Endothelial cell (in vitro differentiated cells): ENCODE data around the gene CEP76. TPM values are rescaled to one million over a fixed set of nuclear protein-coding genes. Genes with fewer than 3 reads are reported as not detected.

Source experiments
- DNase-seq: peaks from one replicate; pipeline ENCODE4 v3.0.0; 2021; ENCODE audit warnings: low spot score
- H3K27ac Mint-ChIP-seq: one replicate; pipeline ENCODE4 v1.8.0; 2021; ENCODE audit warnings: mixed read lengths, inconsistent platforms; ENCODE audit not compliant: unreplicated experiment
- H3K27me3 Mint-ChIP-seq: one replicate; pipeline ENCODE4 v1.8.0; 2021; ENCODE audit warnings: mild to moderate bottlenecking, moderate library complexity, mixed read lengths, inconsistent platforms; ENCODE audit not compliant: unreplicated experiment
- H3K36me3 Mint-ChIP-seq: one replicate; pipeline ENCODE4 v1.8.0; 2021; ENCODE audit warnings: mild to moderate bottlenecking, low read depth, mixed read lengths, inconsistent platforms; ENCODE audit not compliant: unreplicated experiment
- H3K4me1 Mint-ChIP-seq: one replicate; pipeline ENCODE4 v1.8.0; 2021; ENCODE audit warnings: mild to moderate bottlenecking, mixed read lengths, inconsistent platforms; ENCODE audit not compliant: unreplicated experiment
- H3K4me3 Mint-ChIP-seq: one replicate; pipeline ENCODE4 v1.8.0; 2021; ENCODE audit warnings: mild to moderate bottlenecking, mixed read lengths, inconsistent platforms; ENCODE audit not compliant: unreplicated experiment
- H3K9me3 Mint-ChIP-seq: one replicate; pipeline ENCODE4 v1.8.0; 2021; ENCODE audit warnings: mixed read lengths, inconsistent platforms; ENCODE audit not compliant: unreplicated experiment
- CTCF ChIP-seq: fragments of 200-600 bp; sonication (generic); IDR thresholded peaks from one replicate; pipeline ENCODE4 v1.5.0; 2021; ENCODE audit warnings: antibody characterized with exemption; ENCODE audit not compliant: unreplicated experiment
- total RNA-seq: library from RNA; stranded (reverse); fragmentation: NEBNext Ultra II Directional; extraction: Animal tissue kit (Norgen Biotek cat#: 25700); gene quantifications from one replicate; pipeline ENCODE4 v1.2.1, GENCODE V29; 2021; ENCODE audit not compliant: unreplicated experiment

CEP76 gene
- total RNA-seq, 1 donor from 2014 or later: 9.3 TPM

- no peak for TF ChIP-seq CTCF
- peaks cover 11% of the 10 kb centered on the region for H3K36me3 Mint-ChIP-seq
- no peaks in the 10 kb centered on the region for H3K9me3 Mint-ChIP-seq
- H3K27ac Mint-ChIP-seq: no peak overlapping the region
- no peak overlapping the region for H3K4me3 Mint-ChIP-seq
- H3K4me1 Mint-ChIP-seq: peaks cover 10% of the 10 kb centered on the region
- no peaks in the 10 kb centered on the region for H3K27me3 Mint-ChIP-seq
- no peak for DNase-seq
These were observed 10.3 kb downstream of the CEP76 start for GRCh38 chr18:12692206-12692605.

- TF ChIP-seq CTCF: no peak
- H3K4me1 Mint-ChIP-seq: peaks cover 10% of the 10 kb centered on the region
- H3K4me3 Mint-ChIP-seq: no peak overlapping the region
- H3K36me3 Mint-ChIP-seq: peaks cover 9% of the 10 kb centered on the region
- H3K9me3 Mint-ChIP-seq: no peaks in the 10 kb centered on the region
- no peak for DNase-seq
- H3K27ac Mint-ChIP-seq: no peak overlapping the region
- no peaks in the 10 kb centered on the region for H3K27me3 Mint-ChIP-seq
These were observed 13.2 kb downstream of the CEP76 start for GRCh38 chr18:12689256-12689850.

GRCh38 chr18:12686100-12686499, 16.4 kb downstream of the CEP76 start:
- H3K4me3 Mint-ChIP-seq: no peak overlapping the region
- no peaks in the 10 kb centered on the region for H3K9me3 Mint-ChIP-seq
- H3K36me3 Mint-ChIP-seq: no peaks in the 10 kb centered on the region
- peaks cover 4% of the 10 kb centered on the region for H3K4me1 Mint-ChIP-seq
- no peak overlapping the region for H3K27ac Mint-ChIP-seq
- no peaks in the 10 kb centered on the region for H3K27me3 Mint-ChIP-seq
- no peak for DNase-seq
- no peak for TF ChIP-seq CTCF

- no peak for TF ChIP-seq CTCF
- Mint-ChIP-seq H3K36me3 (peaks cover 4% of the 10 kb centered on the region), H3K4me3 (peak overlapping the region; percentile 29), H3K27ac (peak overlapping the region; percentile 92), H3K27me3 (peaks cover 5% of the 10 kb centered on the region), H3K4me1 (peaks cover 15% of the 10 kb centered on the region), H3K9me3 (no peaks in the 10 kb centered on the region)
- DNase-seq: peak; percentile 63
These were observed 23.2 kb downstream of the CEP76 start for GRCh38 chr18:12679183-12679786.

GRCh38 chr18:12668041-12668440, 34.5 kb downstream of the CEP76 start:
- Mint-ChIP-seq H3K27ac (no peak overlapping the region), H3K36me3 (peaks cover 3% of the 10 kb centered on the region), H3K4me1 (no peaks in the 10 kb centered on the region), H3K27me3 (no peaks in the 10 kb centered on the region), H3K9me3 (no peaks in the 10 kb centered on the region), H3K4me3 (no peak overlapping the region)
- no peak for DNase-seq
- no peak for TF ChIP-seq CTCF
